Inflammatory macrophage (primary cell): ENCODE measurements around the gene PPP1R3D.
A peak's percentile ranks its signal among the peaks of the same experiment; 100 is the strongest.
"Not testable (repeated sequence)": the region's sequence is repeated elsewhere in the genome, so short reads cannot be mapped to it uniquely, and the experiment has no call there.

ENCODE experiments used
- DNase-seq, 2 donors: peaks; one replicate each; pipeline ENCODE4 v3.0.0-alpha.2; 2020 to 2022

The PPP1R3D gene

DNA sequence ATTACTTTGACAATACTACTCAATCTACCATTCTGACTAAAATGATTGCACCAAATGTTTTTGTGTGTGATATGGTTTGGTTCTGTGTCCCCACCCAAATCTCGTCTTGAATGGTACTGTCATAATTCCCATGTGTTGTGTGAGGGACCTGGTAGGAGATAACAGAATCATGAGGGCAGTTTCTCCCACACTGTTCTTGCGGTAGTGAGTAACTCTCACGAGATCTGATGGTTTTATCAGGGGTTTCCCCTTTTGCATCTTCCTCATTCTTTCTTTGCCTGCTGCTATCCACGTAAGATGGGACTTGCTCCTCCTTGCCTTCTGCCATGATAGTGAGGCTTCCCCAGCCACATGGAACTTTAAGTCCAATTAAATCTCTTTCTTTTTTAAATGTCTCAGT lies 27.5 kb downstream of the PPP1R3D start:
- DNase-seq = peak; percentile 72 to 75

DNA sequence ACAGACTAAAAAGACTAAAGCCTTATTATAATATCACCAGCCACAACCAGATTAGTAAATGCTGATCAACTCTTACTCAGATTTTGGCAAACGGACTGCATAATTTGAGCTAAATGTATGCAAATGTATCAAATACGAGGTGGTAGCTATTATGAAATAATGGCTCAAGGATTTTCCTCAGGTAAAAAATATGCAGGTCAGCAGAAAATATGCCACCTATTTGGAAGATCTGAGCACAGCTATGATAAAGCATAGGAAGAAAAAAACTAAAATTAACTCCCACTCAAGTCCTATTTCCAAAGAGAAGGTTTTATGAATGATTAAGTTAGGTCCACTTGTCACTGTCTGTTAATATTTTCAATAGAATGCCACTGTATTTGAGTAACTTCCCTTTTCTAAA lies 29.1 kb downstream of the PPP1R3D start:
- DNase-seq = no peak

DNA sequence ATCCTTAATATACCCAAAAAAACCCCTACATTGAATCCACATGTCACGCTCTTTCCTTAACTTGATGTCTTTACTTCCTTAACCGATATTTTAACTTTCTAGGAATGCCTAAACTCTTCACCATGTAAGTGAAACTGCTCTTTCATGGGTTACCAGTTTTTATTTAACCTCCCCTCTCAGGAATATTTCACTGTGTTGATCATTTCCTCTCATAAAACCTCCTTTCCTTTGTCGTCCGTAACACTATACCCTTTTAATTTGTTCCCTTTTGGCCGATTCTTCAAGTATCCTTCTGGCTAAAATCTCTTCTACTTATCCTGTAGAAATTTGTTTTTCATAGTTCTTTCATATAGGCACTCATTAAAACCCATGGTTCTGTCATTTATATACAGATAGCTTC lies 31.2 kb downstream of the PPP1R3D start:
- no peak for DNase-seq

DNA sequence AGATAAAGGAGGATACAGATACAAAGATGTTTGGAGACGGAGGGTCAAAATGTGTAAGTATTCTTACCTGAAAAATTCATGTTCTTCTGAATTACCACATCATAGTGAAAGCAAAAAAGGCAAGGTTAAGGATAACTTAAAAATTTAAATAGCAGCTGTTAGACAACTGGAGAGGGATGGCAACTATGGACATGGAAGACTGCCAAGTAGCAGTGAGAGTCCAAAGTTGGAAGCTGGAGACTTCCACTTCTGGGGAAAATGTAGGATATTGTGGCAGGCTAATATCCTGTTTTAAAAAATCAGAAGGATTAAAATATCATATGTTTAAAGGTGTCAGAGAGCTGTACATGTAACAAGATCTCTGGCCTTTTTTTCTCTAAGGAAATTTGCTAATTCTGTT lies 36.5 kb downstream of the PPP1R3D start:
- no peak for DNase-seq

DNA sequence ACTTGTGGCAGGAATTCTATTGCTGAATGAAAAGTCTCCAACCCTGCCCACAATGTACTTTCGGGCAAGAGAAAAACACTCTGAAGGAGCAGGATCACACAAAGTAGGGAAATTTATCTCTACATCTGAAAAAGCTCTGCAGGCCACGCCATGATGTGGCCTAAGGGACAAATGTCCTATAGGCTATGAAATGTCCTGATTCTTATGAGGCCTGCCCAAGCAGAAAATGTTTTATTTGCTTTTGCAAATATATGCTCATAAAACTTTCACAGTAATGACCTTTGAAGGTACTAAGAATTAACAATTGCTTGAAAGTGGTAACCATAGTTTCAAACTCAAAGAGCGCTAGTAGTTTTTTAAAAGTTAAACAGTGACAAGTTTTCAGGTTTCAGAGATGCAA lies 37.6 kb downstream of the PPP1R3D start:
- no peak for DNase-seq

DNA sequence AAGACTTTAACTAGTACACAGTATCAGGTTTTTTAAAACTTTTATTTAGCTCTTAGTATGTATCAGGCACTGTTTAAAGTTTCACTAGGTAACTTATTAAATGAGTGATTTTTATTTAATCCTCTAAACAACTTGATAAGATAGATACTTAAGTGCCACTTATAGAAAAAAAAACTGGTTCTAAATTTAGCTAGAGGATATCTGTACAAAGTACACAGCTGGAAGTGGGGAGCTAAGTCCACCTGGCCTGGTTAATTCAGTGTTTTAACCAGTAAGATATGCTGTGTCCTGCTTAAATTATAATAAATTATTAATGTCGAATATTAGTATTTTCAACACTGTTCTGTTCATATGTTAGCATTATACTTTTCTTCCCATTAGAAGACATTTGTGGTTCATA lies 44.2 kb downstream of the PPP1R3D start:
- no peak for DNase-seq

DNA sequence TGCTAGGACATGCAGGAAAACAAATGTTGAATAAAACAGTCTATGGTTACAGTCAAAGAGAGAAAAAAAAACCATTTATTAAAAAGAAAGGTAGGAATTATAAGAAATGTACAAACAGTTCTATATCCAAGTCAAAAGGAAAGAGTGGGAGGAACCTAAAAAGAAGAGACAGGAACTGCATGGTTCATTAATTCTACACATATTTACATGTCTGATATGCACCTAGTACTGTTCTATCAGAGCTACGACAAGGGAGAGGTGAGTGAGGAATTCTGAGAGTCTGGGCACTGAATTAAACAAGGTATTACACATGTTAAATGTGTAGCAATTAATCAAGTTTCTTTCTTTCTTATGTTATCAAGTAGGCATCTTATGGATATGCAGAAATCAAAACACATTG lies 48.5 kb downstream of the PPP1R3D start:
- DNase-seq = no peak

DNA sequence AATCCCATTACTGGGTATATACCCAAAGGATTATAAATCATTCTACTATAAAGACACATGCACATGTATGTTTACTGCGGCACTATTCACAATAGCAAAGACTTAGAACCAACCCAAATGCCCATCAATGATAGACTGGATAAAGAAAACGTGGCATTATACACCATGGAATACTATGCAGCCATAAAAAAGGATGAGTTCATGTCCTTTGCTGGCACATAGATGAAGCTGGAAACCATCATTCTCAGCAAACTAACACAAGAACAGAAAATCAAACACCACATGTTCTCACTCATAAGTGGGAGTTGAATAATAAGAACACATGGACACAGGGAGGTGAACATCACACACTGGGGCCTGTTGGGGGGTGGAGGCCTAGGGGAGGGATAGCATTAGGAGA lies 50.1 kb downstream of the PPP1R3D start:
- DNase-seq = not testable (repeated sequence)

DNA sequence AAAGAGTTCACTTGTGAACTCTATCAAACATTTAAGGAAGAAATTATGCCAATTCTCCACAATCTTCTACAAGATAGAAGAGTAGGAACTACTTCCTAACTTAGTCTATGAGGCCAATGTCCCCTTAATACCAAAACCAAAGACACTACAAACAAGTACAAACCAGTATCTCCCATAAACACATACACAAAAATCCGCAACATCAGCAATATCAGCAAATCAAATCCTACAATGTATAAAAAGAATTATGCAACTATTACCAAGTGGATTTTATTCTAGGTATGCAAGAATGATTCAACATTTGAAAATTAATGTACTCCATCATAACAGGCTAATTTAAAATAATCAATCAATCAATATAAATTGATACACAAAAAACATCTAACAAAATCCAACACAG lies 52.1 kb downstream of the PPP1R3D start:
- no peak for DNase-seq
